Neural cell (in vitro differentiated cells): ENCODE measurements around the gene GNPTG. TPM values are rescaled to one million over a fixed set of nuclear protein-coding genes. Genes with fewer than 3 reads are reported as not detected.

ENCODE experiments used
- H2AFZ ChIP-seq: fragments of 200-600, 300-800 bp; sonication (generic), shearing (Covaris generic); 2 replicates; pipeline ENCODE4 v1.6.0; 2014; ENCODE audit warnings: low read depth, mild to moderate bottlenecking, antibody characterized with exemption, low read length, moderate library complexity
- H3F3A ChIP-seq: fragments of 200-600 bp; shearing (Covaris generic); 2 replicates; pipeline ENCODE4 v1.6.1; 2016; ENCODE audit warnings: mild to moderate bottlenecking, moderate library complexity, mixed read lengths, antibody characterized with exemption, low read length; ENCODE audit not compliant: insufficient read depth, poor library complexity, severe bottlenecking
- H3K27ac ChIP-seq: fragments of 200-600, 300-800 bp; sonication (generic), shearing (Covaris generic); 2 replicates; pipeline ENCODE4 v1.5.1; 2014; ENCODE audit warnings: mild to moderate bottlenecking, low read length, moderate library complexity
- H3K27me3 ChIP-seq: fragments of 300-800, 200-600 bp; sonication (generic), shearing (Covaris generic); 2 replicates; pipeline ENCODE4 v1.6.0; 2014; ENCODE audit warnings: mild to moderate bottlenecking, low read depth, low read length, moderate library complexity; ENCODE audit not compliant: insufficient read depth
- H3K36me3 ChIP-seq: fragments of 300-800, 200-600 bp; sonication (generic), shearing (Covaris generic); 2 replicates; pipeline ENCODE4 v1.5.1; 2014; ENCODE audit warnings: mild to moderate bottlenecking, antibody characterized with exemption, low read length, moderate library complexity; ENCODE audit not compliant: insufficient read depth
- H3K4me2 ChIP-seq: fragments of 300-800, 200-600 bp; sonication (generic), shearing (Covaris generic); 2 replicates; pipeline ENCODE4 v1.6.0; 2014; ENCODE audit warnings: mild to moderate bottlenecking, low read length
- H3K4me3 ChIP-seq: fragments of 300-800, 200-600 bp; sonication (generic), shearing (Covaris generic); 2 replicates; pipeline ENCODE4 v1.5.1; 2014; ENCODE audit warnings: mild to moderate bottlenecking, low read length, moderate library complexity
- H3K79me2 ChIP-seq: fragments of 200-600 bp; shearing (Covaris generic); replicated peaks from 2 replicates; pipeline ENCODE4 v1.6.0; 2014; ENCODE audit warnings: mild to moderate bottlenecking, low read length, moderate library complexity; ENCODE audit not compliant: insufficient read depth
- H3K9ac ChIP-seq: fragments of 300-800, 200-600 bp; sonication (generic), shearing (Covaris generic); 2 replicates; pipeline ENCODE4 v1.6.1; 2016; ENCODE audit warnings: mild to moderate bottlenecking, low read length, mixed read lengths
- H3K9me2 ChIP-seq: fragments of 200-600 bp; shearing (Covaris generic); 2 replicates; pipeline ENCODE4 v1.6.1; 2016; ENCODE audit warnings: mild to moderate bottlenecking, low read length, mixed read lengths; ENCODE audit not compliant: insufficient read depth
- H3K9me3 ChIP-seq: fragments of 200-600, 300-800 bp; sonication (generic), shearing (Covaris generic); 2 replicates; pipeline ENCODE4 v1.6.1; 2016; ENCODE audit warnings: mild to moderate bottlenecking, mixed run types, low read length, moderate library complexity, mixed read lengths
- H4K20me1 ChIP-seq: fragments of 200-600 bp; shearing (Covaris generic); 2 replicates; pipeline ENCODE4 v1.6.1; 2016; ENCODE audit warnings: mild to moderate bottlenecking, mixed run types; ENCODE audit not compliant: insufficient read depth
- CTCF ChIP-seq: fragments of 450-650 bp; IDR thresholded peaks from 2 replicates; pipeline ENCODE4 v1.5.1; 2014; ENCODE audit warnings: antibody characterized with exemption, mild to moderate bottlenecking, moderate library complexity; ENCODE audit not compliant: poor library complexity, severe bottlenecking
- EP300 ChIP-seq: fragments of 450-650 bp; conservative IDR thresholded peaks from 2 replicates; pipeline ENCODE4 v1.6.1; 2014; ENCODE audit warnings: antibody characterized with exemption, mild to moderate bottlenecking, moderate library complexity; ENCODE audit not compliant: poor library complexity, severe bottlenecking
- EZH2 ChIP-seq: fragments of 200-600, 300-800 bp; shearing (Covaris generic), sonication (generic); IDR thresholded peaks from 2 replicates; pipeline ENCODE4 v1.6.1; 2014; ENCODE audit warnings: antibody characterized with exemption, low read length, borderline replicate concordance, mild to moderate bottlenecking; ENCODE audit not compliant: insufficient read depth, poor library complexity, severe bottlenecking
- MXI1 ChIP-seq: fragments of 450-650 bp; conservative IDR thresholded peaks from 2 replicates; pipeline ENCODE4 v1.6.1; 2014; ENCODE audit warnings: antibody characterized with exemption, mild to moderate bottlenecking; ENCODE audit not compliant: poor library complexity, severe bottlenecking
- POLR2AphosphoS5 ChIP-seq: IDR thresholded peaks from 2 replicates; pipeline ENCODE4 v1.6.1; 2012
- RAD21 ChIP-seq: fragments of 450-650 bp; conservative IDR thresholded peaks from 2 replicates; pipeline ENCODE4 v1.6.1; 2014; ENCODE audit warnings: antibody characterized with exemption, mild to moderate bottlenecking, moderate library complexity
- SMC3 ChIP-seq: fragments of 450-650 bp; conservative IDR thresholded peaks from 2 replicates; pipeline ENCODE4 v1.6.1; 2014; ENCODE audit warnings: antibody characterized with exemption, mild to moderate bottlenecking, moderate library complexity; ENCODE audit not compliant: poor library complexity
- TAF1 ChIP-seq: IDR thresholded peaks from 2 replicates; pipeline ENCODE4 v1.6.1; 2012; ENCODE audit warnings: low read depth
- polyA plus RNA-seq: library from polyadenylated mRNA; depleted of rRNA; stranded (reverse); fragments of >200 nt; gene quantifications from 2 replicates; pipeline ENCODE4 v1.2.3, GENCODE V29; 2014
- TF ChIP-seq, protein P1 (sequence below): IDR thresholded peaks from 2 replicates; pipeline ENCODE4 v1.6.1; 2012; ENCODE audit warnings: borderline replicate concordance

Gene GNPTG
- polyA plus RNA-seq, 1 donor from 2014 or later: 90.5 TPM

DNA sequence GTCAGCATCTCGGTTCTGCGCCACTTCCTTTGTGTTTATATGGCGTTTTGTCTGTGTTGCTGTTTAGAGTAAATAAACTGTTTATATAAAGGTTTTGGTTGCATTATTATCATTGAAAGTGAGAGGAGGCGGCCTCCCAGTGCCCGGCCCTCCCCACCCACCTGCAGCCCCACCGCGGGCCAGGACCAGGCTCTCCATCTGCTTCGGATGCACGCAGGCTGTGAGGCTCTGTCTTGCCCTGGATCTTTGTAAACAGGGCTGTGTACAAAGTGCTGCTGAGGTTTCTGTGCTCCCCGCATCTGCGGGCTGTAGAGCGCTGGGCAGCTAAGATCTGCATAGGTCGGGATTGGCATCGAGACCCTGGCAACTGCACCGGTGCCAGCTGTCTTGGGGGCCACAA lies 26.5 kb upstream of the GNPTG start:
- no peak overlapping the region for H3K4me3 ChIP-seq
- no peak overlapping the region for H3K4me2 ChIP-seq
- TF ChIP-seq RAD21 (no peak), TAF1 (no peak), POLR2AphosphoS5 (no peak), CTCF (no peak), MXI1 (no peak), EZH2 (no peak), EP300 (no peak), SMC3 (no peak)
- TF ChIP-seq, protein P1, sequence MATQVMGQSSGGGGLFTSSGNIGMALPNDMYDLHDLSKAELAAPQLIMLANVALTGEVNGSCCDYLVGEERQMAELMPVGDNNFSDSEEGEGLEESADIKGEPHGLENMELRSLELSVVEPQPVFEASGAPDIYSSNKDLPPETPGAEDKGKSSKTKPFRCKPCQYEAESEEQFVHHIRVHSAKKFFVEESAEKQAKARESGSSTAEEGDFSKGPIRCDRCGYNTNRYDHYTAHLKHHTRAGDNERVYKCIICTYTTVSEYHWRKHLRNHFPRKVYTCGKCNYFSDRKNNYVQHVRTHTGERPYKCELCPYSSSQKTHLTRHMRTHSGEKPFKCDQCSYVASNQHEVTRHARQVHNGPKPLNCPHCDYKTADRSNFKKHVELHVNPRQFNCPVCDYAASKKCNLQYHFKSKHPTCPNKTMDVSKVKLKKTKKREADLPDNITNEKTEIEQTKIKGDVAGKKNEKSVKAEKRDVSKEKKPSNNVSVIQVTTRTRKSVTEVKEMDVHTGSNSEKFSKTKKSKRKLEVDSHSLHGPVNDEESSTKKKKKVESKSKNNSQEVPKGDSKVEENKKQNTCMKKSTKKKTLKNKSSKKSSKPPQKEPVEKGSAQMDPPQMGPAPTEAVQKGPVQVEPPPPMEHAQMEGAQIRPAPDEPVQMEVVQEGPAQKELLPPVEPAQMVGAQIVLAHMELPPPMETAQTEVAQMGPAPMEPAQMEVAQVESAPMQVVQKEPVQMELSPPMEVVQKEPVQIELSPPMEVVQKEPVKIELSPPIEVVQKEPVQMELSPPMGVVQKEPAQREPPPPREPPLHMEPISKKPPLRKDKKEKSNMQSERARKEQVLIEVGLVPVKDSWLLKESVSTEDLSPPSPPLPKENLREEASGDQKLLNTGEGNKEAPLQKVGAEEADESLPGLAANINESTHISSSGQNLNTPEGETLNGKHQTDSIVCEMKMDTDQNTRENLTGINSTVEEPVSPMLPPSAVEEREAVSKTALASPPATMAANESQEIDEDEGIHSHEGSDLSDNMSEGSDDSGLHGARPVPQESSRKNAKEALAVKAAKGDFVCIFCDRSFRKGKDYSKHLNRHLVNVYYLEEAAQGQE: no peak
- H3K27me3 ChIP-seq: no peaks in the 10 kb centered on the region
- H3K9me2 ChIP-seq: no peaks in the 10 kb centered on the region
- no peaks in the 10 kb centered on the region for H3K36me3 ChIP-seq
- no peaks in the 10 kb centered on the region for H3K9me3 ChIP-seq
- no peaks in the 10 kb centered on the region for H3K79me2 ChIP-seq
- H3K27ac ChIP-seq: no peak overlapping the region
- H2AFZ ChIP-seq: no peak overlapping the region
- H4K20me1 ChIP-seq: no peaks in the 10 kb centered on the region
- H3F3A ChIP-seq: no peaks in the 10 kb centered on the region
- no peak overlapping the region for H3K9ac ChIP-seq

- Histone ChIP-seq H3K79me2 (no peaks in the 10 kb centered on the region), H3K27ac (no peak overlapping the region), H4K20me1 (no peaks in the 10 kb centered on the region), H2AFZ (no peak overlapping the region), H3K4me2 (no peak overlapping the region), H3K36me3 (no peaks in the 10 kb centered on the region), H3K9ac (no peak overlapping the region), H3K9me2 (no peaks in the 10 kb centered on the region), H3K4me3 (no peak overlapping the region), H3F3A (no peaks in the 10 kb centered on the region), H3K27me3 (no peaks in the 10 kb centered on the region), H3K9me3 (no peaks in the 10 kb centered on the region)
- TF ChIP-seq SMC3 (no peak), TAF1 (no peak)
These were observed 25.9 kb upstream of the GNPTG start for GRCh38 chr16:1325673-1326371.
